HG03175 (cell line): ENCODE data around the gene COX7B2.

ENCODE experiments used
- ATAC-seq: cut with Tn5 transposase; IDR thresholded peaks from one replicate; pipeline ENCODE4 v1.9.1; 2021; ENCODE audit warnings: mild to moderate bottlenecking, moderate library complexity; ENCODE audit not compliant: unreplicated experiment

The COX7B2 gene

GRCh38 chr4:46730075-46730474 lies 179.0 kb downstream of the COX7B2 start:
- no peak for ATAC-seq

- no peak for ATAC-seq
These were observed 189.0 kb downstream of the COX7B2 start for GRCh38 chr4:46720055-46720454.

- no peak for ATAC-seq
These were observed 191.1 kb downstream of the COX7B2 start for GRCh38 chr4:46717950-46718349.

GRCh38 chr4:46715468-46715867 lies 193.6 kb downstream of the COX7B2 start:
- ATAC-seq, result no peak

GRCh38 chr4:46698891-46699290 lies 210.2 kb downstream of the COX7B2 start:
- ATAC-seq, result no peak
